T-helper 2 cell (primary cell): ENCODE results near the gene TMEM9B.

Experiments used
- DNase-seq, 5 experiments: peaks; one replicate each; pipeline versions ENCODE4 v3.0.0 to v3.0.0-alpha.2; 2012 to 2022

Gene TMEM9B

DNA sequence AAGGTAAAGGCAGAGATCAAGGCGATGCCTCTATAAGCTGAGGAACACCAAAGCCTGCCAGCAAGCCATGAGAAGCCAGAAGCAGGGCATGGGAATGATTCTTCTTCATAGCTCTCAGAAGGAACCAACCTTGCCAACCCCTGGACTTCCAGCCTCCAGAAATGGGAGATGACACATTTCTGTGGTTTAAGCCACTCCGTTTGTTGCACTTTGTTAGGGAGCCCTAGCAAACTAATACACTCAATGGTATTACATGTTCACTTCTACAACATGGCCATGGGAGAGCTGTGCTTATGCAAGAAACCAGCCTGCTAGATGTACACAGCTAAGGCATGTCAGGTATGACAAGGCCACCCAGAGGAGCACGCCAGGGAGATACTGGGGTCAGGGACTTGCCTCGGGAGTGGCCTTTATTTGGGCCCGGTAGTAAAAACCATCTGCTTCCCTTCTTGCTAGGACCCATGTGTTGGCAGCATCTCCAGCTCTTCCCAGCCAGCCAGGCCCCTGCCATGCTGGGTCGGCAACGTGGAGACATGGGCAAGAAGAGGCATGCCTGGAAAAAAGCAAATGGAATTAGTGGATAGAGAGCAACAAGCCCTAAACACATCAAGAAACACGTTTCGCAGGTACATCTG lies 35.1 kb downstream of the TMEM9B start:
- no peak for DNase-seq

DNA sequence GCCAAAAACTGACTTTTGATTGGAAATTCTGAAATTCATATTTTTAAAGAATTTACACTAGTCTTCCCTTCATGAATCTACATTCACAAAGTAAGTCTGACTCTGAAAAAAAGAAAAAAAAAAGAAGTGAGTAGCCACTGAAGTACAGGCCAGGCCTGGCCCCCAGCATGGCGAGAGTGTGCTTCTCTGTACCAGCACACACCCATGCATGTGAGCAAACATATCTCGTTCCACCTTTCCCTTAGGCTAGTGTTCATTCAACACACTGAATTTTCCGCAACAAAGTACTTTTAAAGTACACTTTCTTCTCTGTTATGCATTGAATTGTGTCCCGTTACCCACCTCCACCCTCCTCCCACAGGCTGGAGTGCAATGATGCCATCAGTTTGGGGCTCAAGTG lies 36.0 kb downstream of the TMEM9B start:
- no peak for DNase-seq

DNA sequence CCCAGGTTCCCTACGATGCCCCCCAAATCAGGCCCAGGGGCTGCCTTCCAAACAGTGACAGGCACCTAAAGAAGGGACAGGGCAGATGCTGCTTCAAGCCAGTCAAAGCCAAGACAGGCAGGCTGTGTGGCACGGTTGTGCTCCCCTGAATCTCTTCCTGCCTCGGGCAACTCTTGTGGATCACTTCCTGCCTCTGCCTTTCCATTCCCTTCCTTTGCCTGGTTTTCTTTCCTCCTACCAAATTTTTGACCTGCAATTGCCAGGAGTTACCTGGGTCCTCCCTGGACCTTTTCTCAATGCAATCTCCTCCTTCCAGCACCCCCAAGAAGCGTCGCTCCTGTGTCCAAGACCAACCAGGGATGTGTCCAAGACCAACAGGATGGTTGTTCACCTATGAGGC lies 37.0 kb downstream of the TMEM9B start:
- DNase-seq = no peak

DNA sequence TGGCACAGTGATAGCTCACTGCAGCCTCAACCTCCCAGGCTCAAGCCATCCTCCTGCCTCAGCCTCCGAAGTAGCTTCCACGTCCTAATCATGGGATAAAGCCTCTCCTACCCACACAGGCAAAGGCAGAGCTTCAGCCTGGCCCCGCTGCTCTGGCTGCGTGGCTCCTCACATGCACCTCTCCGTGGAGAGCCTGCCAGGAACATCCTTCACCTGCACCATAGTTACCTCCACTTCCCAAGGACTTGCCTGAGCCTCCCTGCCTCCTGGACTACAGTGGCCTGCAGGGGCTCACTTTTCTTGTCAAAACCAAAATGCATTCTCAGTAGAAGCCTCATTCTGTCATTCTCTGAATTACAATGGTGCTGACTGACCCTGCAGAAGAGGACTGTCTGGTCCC lies 38.0 kb downstream of the TMEM9B start:
- DNase-seq = no peak

GRCh38 chr11:8925711-8926110 lies 38.5 kb downstream of the TMEM9B start:
- no peak for DNase-seq

DNA sequence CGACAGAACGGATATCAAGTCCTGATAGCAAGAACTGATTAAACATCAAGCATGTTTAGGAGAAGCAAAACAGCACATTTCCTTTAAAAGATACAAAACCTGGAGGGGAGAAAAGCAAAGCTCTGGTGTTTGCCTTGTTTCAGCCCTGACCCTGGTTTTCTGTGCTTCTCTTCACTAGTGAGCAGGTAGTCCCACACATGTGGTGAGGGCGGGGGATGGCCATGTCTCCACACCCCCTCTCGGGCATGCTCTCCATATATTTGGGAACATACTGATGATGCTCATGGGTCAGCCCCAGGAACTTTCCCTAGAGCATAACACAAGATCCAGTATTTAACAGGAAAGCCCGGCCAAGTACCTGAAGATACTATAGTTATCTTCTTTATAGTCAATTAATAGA lies 41.6 kb downstream of the TMEM9B start:
- no peak for DNase-seq

- peak in 1 of 5 experiments; percentile 15 for DNase-seq
Measured at GRCh38 chr11:8917157-8917825, 47.0 kb downstream of the TMEM9B start.

- DNase-seq = no peak
Measured at GRCh38 chr11:8914661-8915018, 49.6 kb downstream of the TMEM9B start.

DNA sequence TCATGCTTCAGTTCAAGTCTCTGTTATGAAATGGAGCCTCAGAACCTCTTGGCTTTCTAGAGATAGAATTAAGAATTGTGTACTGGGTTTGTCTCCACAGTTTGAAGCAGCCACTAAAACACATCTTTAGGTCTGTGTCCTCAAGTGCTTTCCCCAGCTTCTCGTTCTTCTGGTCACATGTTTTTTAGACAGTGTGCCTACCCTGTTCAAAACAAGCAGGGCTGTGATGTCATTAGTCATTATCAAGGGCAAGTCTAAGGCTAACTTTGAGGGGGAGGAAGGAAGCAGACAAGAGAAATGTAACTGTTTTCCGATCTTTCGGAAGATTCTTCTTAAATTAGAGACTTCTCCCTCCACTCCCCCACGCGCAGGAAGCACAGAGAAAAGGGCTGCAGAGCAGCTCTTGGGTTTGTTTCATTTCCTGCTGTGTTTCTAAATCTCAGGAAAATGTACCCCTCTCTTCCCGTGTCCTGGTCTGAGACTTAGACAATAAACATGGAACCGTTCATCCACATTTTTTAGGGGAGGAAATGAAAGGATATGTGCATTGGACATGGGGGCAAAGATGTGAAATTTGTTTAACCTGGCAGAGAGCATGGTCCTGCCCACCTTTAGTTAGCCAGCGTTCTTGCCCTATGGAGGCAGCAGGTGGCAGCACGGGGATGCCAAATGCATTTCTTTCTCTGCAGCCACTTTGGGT lies 50.1 kb downstream of the TMEM9B start:
- peak in 2 of 5 experiments; percentile 19 to 68 for DNase-seq

DNA sequence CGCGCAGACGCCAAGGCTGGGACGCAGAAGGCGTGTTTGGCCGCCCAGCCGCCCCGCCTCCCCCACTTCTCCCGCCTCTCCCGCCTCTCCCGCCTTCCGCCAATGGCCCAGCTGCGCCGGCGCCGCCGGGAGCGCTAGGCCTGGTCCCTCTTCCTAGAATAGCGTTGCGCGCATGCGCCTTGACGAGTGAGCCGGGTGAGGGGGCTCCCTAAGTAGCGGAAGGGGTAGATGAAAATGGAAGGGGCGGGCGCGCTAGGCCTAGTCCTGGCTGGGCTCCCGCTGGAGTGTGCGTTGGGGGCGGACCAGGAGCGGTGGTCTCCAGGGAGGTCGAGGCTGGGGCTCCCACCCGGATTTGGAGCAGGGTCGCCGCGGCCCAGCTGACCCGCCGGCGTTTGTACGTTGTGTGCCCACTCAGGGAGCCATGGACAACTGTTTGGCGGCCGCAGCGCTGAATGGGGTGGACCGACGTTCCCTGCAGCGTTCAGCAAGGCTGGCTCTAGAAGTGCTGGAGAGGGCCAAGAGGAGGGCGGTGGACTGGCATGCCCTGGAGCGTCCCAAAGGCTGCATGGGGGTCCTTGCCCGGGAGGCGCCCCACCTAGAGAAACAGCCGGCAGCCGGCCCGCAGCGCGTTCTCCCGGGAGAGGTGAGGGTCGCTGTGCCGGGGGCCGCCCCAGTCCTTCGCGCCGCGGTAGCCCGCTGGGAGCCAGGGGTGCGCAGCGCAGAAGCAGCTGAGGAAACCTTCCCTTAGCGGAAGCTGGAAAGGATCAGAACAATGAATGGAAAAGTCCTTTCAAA lies 53.0 kb downstream of the TMEM9B start, which contains the start of gene AKIP1:
AKIP1 (plus strand) TSS at position 161 of the 795 bp plus-strand sequence; CDS start at position 422, 261 bp downstream.
- DNase-seq = peak; percentile 57 to 78 (median 73)

DNA sequence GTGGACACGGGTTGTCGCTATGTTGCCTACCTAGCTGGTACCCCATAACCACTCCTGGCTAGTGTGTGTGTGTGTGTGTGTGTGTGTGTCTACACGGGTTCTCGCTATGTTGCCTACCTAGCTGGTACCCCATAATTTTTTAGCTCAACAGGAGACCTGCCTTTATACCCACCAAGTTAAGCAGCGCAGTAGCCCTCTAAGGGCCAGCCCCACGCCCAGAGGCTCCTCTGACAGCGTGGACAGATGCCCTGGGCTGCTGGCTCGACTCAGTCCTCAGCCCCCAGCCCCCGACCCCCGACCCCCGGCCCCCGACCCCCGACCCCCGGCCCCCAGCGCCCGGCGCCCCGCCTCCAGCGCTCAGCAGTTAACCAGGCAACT lies 53.6 kb downstream of the TMEM9B start:
- peak in 1 of 5 experiments; percentile 22 for DNase-seq

DNA sequence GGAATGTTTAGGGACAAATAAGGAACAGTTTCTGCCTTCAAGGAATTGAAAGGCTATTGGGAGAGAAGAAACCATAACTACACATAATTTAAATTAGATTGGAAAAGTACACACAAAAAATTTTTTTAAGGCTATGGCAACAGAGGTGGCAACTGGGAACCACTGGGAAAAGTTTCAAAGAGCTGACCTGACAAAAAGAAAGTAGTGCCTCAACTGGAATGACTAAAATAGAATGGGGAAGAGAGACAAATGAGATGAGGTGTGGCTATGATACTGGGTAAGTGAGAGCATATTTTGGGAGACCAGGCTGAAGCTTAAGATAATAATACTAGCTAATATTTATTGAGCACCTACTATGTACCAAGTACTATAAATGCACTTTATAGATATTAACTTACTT lies 56.1 kb downstream of the TMEM9B start:
- no peak for DNase-seq

GRCh38 chr11:8907116-8907515 lies 57.1 kb downstream of the TMEM9B start:
- DNase-seq = no peak

- no peak for DNase-seq
Measured at GRCh38 chr11:8905528-8906165, 58.6 kb downstream of the TMEM9B start.

DNA sequence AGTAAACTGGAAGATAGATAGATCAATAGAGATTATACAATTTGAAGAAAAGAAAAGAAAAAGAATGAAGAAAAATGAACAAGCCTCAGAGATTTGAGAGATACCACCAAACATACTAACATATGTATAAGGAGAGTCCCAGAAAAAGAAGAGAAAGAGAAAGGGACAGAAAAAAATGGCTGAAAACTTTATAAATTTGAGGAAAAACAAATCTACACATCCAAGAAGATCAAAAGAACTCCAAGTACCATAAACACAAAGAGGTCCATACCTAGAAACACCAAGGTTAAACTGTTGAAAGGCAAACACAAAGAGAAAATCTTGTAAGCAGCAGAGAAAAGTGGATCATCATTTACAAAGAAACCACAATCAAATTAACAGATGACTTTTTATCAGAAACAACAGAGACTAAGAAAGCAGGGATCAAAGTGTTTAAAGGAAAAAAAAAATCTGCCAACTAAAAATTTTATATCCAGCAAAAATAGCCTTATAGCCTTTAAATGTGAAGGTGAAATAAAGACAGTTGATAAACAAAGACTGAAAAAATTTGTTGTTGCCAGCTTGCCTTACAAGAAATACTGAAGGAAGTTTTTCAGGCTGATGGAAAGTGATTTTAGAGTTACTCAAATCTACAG lies 65.0 kb downstream of the TMEM9B start:
- DNase-seq = no peak
